HT-29 (cell line): ENCODE data around the gene EVA1B. TPM values are rescaled to one million over a fixed set of nuclear protein-coding genes. Genes with fewer than 3 reads are reported as not detected.
A peak's percentile ranks its signal among the peaks of the same experiment; 100 is the strongest.

Experiments
- DNase-seq: peaks from one replicate; pipeline ENCODE4 v3.0.0-alpha.2; 2015; ENCODE audit warnings: low spot score
- total RNA-seq: library from RNA; depleted of rRNA; stranded (reverse); fragments of >200 nt; shearing (Covaris generic); gene quantifications from 2 replicates; pipeline ENCODE4 v1.2.3, GENCODE V29; 2014; rRNA removed

Gene EVA1B
- 25.0 and 32.9 TPM in 2 replicates for total RNA-seq

DNA sequence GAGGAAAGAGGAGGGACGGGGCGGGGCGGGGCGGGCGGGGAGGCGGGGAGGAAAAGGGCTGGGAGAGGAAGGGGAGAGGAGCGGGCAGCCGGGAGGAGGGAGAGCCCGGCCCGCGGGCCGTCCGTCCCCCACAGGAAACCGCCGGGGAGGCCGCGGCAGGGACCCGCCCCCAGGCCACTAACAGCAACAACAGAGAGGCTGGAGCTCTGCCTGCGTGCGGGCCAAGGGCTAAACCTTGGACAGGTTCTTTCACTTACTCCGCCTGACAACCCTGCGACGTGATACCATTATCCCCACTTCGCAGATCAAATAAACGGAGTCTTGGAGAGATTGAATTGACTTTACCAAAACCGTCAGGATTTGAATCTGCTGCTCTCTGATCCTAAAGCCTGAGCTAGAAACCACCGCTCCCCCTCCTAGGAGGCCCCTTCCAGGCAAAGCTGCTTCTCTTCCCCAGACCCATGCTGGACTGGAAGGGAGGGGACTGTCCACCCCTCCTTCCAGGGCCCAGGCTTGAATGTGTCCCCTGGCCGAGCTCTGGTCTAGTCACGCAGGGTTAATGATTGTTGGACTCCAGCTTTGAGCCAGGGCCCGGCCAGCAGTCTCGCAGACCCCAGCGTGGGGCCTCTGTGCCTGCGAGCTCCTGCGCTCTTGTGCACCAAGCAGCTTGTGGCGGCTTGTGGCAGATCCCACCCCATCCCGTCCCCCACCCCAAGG is at the start of gene EVA1B:
TSS of gene EVA1B (minus strand) at position 10 of the 717 bp plus-strand sequence. CDS start 608 bp downstream, outside the sequence.
- peak; percentile 38 for DNase-seq

- no peak for DNase-seq
Observed at GRCh38 chr1:36372617-36373016, 49.2 kb upstream of the EVA1B start.

DNA sequence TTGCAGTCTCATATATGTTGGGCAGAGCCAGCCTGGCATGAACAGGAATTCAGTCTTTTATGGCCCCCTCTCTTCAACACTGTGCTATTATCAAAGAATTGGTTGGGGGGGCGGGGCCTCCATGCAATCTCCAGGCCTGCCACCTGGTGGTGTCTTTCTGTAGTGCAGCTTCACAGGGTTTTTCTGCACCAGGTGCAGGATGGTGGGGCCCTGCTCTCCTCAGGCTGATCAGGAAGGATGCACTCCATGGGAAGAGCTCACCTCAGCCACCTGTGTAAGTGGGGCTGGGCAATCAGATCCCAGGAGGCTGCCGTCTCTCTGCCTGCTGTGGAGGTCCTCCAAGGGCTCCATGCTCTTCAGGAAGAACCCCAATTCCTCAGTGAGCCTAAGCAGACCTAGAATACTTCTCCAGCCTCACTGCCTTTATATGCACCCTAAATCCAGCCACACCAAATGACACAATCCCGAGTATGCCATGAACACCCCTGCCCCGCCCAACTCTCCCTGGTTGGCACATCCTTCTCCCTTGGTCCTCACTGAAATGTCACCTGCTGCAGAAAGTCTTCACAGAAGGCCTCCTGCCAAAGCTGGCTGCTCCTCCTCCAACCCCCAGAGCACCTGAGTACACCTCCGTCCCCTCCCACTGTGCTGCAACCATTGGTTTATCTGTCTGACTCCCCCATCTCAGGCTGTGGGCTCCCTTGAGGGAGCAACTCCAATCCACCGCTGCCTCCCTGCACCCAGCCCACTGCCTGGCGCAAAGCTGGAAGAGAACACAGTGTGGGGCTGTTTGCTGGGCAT is 45.8 kb upstream of the EVA1B start:
- DNase-seq: peak; percentile 88

- DNase-seq: no peak
Observed at GRCh38 chr1:36367798-36368197, 44.4 kb upstream of the EVA1B start.

DNA sequence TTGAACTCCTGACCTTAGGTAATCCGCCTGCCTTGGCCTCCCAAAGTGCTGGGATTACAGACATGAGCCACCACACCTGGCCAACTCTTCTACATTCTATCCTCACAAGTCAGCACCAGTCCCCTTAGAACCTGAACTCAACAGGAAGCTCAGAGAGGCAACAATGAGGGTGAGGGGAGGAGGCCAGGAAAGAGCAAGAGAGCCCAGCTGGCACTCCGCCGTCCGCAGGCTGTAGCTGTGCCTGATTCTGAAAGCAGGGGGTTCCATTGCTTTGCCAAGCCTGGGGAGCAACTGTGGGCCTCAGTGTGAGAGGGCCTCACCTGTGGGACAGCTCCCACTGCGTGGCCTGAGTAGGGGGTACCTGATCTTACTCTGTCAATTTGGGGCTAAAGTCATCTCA is 43.6 kb upstream of the EVA1B start:
- DNase-seq: no peak

GRCh38 chr1:36366091-36366661 is 42.7 kb upstream of the EVA1B start:
- no peak for DNase-seq

DNA sequence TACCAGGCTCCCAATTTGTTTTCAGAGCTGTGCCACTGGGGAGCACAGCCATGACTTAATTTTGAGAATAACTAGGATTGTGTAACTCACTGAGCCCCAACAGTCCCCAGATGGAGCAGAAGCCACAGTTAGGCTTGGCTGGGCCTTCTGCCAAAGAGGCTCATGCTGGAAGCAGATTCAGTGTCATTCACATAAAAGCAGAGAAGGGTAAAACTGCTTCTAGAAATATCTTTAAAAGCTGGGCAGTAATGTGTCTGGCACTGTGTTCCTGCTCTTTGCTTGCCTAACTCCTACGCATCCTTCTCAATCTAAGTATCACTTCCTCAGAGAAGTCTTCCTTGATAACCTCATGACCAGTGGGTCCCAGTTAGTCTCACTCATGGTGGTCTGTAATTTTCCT is 41.9 kb upstream of the EVA1B start:
- no peak for DNase-seq

- no peak for DNase-seq
Observed at GRCh38 chr1:36359911-36360550, 36.6 kb upstream of the EVA1B start.

DNA sequence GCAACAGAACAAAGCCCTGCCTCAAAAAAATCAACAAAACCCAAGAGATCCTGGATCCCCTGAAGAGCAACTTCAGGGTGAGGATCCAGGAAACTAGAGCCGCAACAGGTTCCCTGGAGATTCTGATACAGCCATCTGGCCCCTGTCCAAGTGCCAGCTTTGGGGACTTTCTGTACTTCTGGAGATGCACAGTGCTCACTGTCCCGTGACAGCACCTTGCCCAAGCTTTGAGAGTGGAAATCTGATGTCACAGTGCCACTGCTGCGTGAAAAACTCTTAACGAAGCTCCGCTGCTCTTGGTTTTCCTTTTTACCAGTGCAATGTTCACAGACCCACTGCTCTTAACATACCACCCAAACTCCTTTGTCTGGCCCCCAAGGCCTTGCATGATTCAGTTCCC is 35.9 kb upstream of the EVA1B start:
- DNase-seq: no peak

DNA sequence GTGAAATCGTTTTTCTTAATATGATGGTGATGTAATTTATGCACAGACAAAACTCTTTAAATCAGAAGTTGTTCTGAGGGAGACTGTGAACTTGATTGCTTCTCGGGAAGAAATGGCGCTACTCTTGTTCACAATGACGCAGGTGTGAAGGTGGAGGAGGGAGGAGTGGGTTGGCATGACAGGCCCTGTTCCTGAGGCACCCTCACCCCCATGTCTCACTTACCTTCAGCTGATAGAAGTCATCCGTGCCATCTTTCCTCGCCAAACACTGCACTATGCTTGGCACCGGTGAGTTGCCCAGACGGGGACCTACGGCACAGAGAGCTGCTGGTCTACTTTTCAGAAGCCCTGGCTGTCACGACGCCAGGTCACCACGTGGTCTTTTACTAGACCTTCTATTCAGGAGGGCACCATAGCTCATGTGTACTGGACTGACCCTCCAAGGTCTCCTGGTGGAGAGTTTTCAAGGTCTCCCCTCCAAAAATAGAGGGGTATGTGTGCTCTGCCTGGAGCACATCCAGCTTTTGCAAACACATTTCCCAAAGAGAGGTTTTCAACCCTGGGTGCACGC is 35.2 kb upstream of the EVA1B start:
- no peak for DNase-seq

DNA sequence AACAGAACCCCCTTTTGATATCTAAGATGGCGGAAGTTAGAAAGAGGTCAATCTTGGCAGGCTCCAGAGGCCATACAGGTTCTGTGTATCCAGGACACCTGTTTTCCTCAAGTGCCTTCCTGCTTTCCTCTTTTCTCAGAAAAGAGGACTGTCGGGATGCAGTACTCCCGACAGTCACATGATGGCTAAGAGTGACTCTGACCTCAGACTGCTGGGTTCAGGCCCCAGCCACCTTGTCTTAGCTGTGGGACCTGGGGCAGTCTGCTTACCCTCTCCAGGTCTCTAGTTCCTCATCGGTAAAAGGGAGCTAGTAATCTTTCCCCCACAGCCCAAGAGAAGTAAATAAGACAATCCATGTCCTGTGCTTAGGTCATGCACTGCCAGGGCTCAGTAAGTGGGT is 32.4 kb upstream of the EVA1B start:
- no peak for DNase-seq

GRCh38 chr1:36354486-36354885 is 31.0 kb upstream of the EVA1B start:
- no peak for DNase-seq

DNA sequence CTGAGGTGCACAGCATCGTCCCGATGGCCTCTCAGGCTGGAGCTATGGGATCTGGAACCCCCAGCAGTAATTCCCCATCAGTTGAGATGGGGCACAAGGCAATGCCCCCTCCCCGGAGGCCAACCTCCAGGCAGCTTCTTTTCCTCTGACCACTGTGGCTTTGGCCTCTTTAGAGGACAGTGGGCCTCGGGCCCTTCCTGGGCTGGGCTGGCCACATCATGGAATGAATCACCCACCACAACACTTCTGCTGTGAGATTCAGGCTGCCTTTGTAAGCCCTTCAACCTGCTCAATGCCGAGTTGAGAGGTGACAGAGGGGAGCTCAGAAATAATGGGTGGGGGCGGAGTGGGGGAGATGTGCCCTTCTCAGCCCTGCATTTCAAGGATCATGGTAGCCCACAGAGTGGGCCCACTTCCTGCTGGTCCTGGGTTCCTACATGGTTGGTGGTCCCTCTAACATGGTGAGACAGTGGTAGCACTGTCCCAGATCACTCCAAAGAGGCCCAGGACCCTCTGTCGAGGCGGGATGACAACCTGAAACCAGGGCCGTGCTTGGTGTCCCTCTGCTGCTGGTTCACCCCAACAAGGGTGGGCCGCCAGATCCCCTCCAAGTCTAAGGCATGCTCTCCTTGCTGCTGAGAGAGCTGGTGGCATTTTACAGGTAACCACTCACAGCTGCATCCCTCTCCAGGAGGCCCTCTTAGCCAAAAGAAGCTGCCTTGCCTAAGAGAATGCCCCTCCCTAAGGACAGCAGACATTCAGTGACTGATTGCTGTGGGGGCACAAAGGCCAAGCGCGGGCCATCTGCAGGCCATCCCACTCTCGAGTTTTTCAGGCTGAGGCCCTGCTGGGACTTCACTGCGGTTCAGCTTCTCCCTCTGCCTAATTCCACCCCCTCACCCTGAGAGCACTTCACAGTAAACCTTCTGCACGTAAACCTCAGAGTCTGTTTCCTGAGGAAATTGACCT is 29.7 kb upstream of the EVA1B start:
- DNase-seq: no peak

- no peak for DNase-seq
Observed at GRCh38 chr1:36352125-36352909, 28.9 kb upstream of the EVA1B start.

DNA sequence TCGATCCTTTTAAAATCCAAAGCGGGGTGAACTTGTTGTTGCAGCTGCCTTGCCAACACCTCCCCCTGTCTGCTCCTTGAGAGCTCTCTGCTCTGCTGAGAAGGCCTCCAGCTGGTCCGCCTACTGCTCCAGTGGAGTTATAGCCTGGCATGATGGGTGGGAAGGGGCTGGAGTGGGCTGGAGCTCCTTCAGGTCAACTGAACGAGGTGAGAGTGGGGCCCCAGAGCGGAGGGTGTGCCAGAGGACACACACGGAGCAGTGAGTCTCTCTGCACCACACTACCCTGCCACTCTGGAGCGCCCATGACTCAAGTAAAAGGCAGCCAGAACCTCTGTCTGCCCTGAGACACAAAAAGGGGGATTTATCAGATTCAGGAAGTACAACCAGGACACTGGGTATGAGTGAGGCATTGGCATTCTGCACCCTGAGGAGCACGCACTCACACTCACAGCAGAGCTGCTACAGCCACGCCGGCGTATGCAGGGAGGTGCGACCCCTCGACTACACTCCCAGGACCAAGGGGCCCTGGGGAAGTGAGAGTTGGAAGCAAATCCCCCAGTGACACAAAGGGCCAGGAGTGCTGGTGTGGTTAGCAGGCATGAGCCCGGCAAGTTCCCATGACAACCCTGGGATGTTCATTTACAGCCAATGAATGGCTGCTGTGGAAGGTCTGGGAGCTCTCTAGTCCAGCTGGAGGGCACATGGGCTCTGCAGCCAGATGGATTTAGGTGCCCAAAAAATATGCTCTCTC is 28.0 kb upstream of the EVA1B start:
- DNase-seq: no peak

DNA sequence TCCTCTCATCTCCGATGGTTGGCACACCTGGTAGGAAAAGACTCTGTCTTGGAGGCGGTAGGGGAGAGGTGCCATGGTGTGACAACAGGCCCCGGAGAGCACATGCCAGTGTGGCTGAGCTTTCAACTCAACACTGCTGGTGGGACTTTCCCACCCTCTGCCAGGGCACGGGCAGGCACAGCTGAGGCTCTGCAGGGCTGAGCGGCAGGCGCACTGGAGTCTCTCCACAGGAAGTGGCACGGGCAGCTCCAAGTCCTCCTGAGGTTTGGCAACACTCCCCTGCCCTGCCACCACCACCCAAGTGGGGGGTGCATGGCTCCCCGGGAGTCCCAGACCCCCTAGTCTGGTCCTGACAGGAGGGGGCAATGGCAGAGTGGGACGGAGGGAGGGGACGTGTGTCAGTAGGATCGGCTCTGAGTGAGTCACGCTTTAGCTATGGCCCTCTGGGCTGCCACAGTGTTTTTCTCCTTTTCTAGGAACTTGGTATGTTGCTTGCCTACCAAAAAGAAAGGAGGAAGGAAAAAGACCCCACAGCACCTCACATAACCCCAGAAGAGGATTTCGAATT is 27.3 kb upstream of the EVA1B start:
- no peak for DNase-seq

- DNase-seq: no peak
Observed at GRCh38 chr1:36349839-36350238, 26.4 kb upstream of the EVA1B start.

DNA sequence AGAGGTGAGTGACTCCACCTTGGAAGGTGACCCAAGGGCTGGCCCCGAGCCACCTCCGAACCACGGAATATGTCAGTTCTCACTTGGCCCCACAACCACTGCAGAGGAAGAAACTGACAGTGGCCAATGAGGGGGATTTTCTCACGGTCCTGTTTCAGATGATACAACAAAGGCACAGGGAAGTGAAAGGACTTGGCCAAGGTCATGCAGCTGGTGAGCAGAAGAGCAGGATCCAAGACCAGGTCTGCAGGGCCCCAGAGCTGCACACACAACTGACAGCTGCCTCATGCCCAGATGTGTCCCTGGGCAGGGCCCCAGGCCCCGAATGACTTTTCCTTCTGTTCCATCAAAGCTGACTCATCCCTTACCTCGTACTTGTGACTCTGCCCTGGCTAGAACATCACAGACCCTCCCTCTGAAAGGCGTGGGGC is 25.8 kb upstream of the EVA1B start:
- no peak for DNase-seq
